ENCODE measurements around the gene HMGXB4.
"Not testable (repeated sequence)": the region's sequence is repeated elsewhere in the genome, so short reads cannot be mapped to it uniquely, and the experiment has no call there.

The HMGXB4 gene

DNA sequence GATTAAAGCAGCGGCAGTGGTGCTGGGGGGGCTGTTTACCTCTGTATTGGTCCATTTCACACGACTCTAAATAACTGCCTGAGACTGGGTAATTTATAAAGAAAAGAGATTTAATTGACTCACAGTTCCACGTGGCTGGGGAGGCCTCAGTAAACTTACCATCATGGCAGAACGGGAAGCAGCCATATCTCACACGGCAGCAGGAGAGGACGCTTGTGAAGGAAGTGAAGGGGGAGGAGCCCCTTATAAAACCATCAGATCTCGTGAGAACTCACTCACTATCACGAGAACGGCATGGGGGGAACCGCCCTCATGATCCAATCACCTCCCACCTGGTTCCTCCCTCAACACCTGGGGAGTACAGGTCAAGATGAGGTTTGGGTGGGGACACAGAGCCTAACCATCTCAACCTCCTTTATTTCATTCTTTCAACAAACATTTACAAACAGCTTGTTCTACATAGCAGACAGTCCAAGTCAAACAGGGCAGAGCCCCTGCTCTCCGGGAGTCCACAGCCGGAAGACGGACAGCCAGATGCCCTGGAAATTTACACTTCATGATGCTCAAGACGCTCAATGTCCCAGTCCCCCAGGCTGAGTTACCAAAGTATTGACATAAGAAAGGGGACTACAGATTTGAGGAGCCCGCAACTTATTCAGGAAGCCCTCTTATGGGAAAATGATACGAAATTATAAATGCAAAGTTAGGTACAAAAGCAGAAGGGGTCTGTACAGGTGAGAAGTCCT is 26.3 kb upstream of the HMGXB4 start:
- Histone ChIP-seq H3K4me1 (ENCODE audit: control insufficient read depth in 2 of 2, insufficient read depth in 1 of 2, low read depth in 1 of 2, low read length in 2 of 2) (no peaks in the 10 kb centered on the region), H3K27me3 (ENCODE audit: control insufficient read depth in 3 of 3, insufficient read depth in 3 of 3, low read depth in 1 of 3, low read length in 3 of 3) (peaks cover 0 to 3% (median 0%) of the 10 kb centered on the region in 3 experiments), H3K27ac (replicated peaks; ENCODE audit: low read length) (no peak overlapping the region), H3K4me2 (ENCODE audit: insufficient read depth, low read length, poor library complexity, severe bottlenecking) (no peak overlapping the region), H3K79me1 (ENCODE audit: low read depth, low read length) (no peaks in the 10 kb centered on the region), H4K8ac (ENCODE audit: low read depth, low read length) (no peak overlapping the region), H3K36me3 (replicated peaks in 1 of 2; ENCODE audit: control insufficient read depth in 2 of 2, insufficient read depth in 2 of 2, low read length in 2 of 2) (no peaks in the 10 kb centered on the region), H3K9me3 (replicated peaks in 1 of 2; ENCODE audit: control insufficient read depth in 2 of 2, insufficient read depth in 1 of 2, low read depth in 1 of 2, low read length in 2 of 2) (no peaks in the 10 kb centered on the region), H3K4ac (ENCODE audit: low read length) (no peak overlapping the region), H2AK5ac (ENCODE audit: low read depth, low read length) (no peak overlapping the region), H3K14ac (ENCODE audit: low read length) (no peak overlapping the region), H4K91ac (ENCODE audit: low read depth, low read length, poor library complexity) (no peak overlapping the region), H3K9ac (ENCODE audit: low read depth, low read length, poor library complexity) (no peak overlapping the region), H2BK5ac (ENCODE audit: low read length) (no peak overlapping the region), H2BK120ac (ENCODE audit: low read depth, low read length) (no peak overlapping the region), H2AFZ (ENCODE audit: low read length) (no peak overlapping the region), H2BK12ac (ENCODE audit: low read length) (no peak overlapping the region), H3K18ac (ENCODE audit: low read length) (no peak overlapping the region), H2BK15ac (ENCODE audit: low read length) (no peak overlapping the region), H3K4me3 (ENCODE audit: low read length in 2 of 2) (no peak overlapping the region), H3K23ac (ENCODE audit: low read depth, low read length, poor library complexity) (no peak overlapping the region)
- no peak for DNase-seq (ENCODE audit: low spot score)
- WGBS, 2 donors (ENCODE audit: extremely low coverage in 2 of 2, insufficient read length in 2 of 2, insufficient replicate concordance in 1 of 2) = no CpG with 5 or more reads among the region's 16 CpGs

DNA sequence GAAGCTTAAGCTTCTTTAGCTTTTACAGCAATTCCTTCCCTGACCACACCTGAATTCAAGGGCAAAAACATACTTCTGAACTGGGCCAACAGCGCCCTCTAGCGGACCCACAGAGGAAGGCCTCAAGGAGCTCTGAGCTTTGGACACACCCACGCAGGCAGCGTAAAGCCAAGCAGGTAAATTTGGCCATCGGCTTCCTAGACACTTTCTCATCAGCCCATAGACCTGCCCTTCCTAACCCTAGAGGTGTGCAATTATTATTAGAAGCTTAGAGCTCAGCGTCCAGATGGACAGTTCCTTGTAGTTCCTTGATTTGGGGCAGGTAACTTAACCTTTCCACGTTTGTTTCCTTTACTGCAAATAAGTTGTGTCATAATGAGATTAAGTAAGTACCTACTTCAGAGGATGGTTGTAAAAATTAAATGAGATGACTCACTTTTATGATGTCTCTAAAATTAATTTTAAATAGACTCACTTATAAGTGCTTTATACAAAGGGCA is 25.7 kb upstream of the HMGXB4 start:
- Histone ChIP-seq H2AFZ (ENCODE audit: low read length) (no peak overlapping the region), H3K14ac (ENCODE audit: low read length) (no peak overlapping the region), H3K36me3 (replicated peaks in 1 of 2; ENCODE audit: control insufficient read depth in 2 of 2, insufficient read depth in 2 of 2, low read length in 2 of 2) (no peaks in the 10 kb centered on the region), H3K79me1 (ENCODE audit: low read depth, low read length) (no peaks in the 10 kb centered on the region), H4K91ac (ENCODE audit: low read depth, low read length, poor library complexity) (no peak overlapping the region), H3K27me3 (ENCODE audit: control insufficient read depth in 3 of 3, insufficient read depth in 3 of 3, low read depth in 1 of 3, low read length in 3 of 3) (no peaks in the 10 kb centered on the region), H3K4me2 (ENCODE audit: insufficient read depth, low read length, poor library complexity, severe bottlenecking) (no peak overlapping the region), H3K4me3 (ENCODE audit: low read length in 2 of 2) (no peak overlapping the region), H3K4ac (ENCODE audit: low read length) (no peak overlapping the region), H3K9me3 (replicated peaks in 1 of 2; ENCODE audit: control insufficient read depth in 2 of 2, insufficient read depth in 1 of 2, low read depth in 1 of 2, low read length in 2 of 2) (no peaks in the 10 kb centered on the region), H2AK5ac (ENCODE audit: low read depth, low read length) (no peak overlapping the region), H4K8ac (ENCODE audit: low read depth, low read length) (no peak overlapping the region), H3K18ac (ENCODE audit: low read length) (no peak overlapping the region), H3K23ac (ENCODE audit: low read depth, low read length, poor library complexity) (no peak overlapping the region), H3K27ac (replicated peaks; ENCODE audit: low read length) (no peak overlapping the region), H2BK12ac (ENCODE audit: low read length) (no peak overlapping the region), H2BK5ac (ENCODE audit: low read length) (no peak overlapping the region), H3K9ac (ENCODE audit: low read depth, low read length, poor library complexity) (no peak overlapping the region), H3K4me1 (ENCODE audit: control insufficient read depth in 2 of 2, insufficient read depth in 1 of 2, low read depth in 1 of 2, low read length in 2 of 2) (no peaks in the 10 kb centered on the region), H2BK120ac (ENCODE audit: low read depth, low read length) (no peak overlapping the region), H2BK15ac (ENCODE audit: low read length) (no peak overlapping the region)
- peak; percentile 70 for DNase-seq (ENCODE audit: low spot score)
- no CpG with 5 or more reads among the region's 7 CpGs for WGBS, 2 donors (ENCODE audit: extremely low coverage in 2 of 2, insufficient read length in 2 of 2, insufficient replicate concordance in 1 of 2)

DNA sequence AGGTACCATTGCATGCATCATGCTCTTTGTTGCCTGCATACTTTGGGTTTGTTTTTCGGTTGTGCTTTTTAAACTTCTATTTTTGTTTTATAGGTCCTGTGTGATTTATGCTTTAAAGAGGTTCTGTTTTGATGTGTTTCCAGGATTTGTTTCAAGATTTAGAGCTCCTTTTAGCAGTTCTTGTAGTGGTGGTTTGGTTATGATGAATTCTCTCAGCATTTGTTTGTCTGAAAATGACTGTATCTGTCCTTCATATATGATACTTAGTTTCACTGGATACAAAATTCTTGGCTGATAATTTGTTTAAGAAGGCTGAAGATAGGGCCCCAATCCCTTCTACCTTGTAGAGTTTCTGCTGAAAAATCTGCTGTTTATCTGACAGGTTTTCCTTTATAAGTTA is 18.5 kb upstream of the HMGXB4 start:
- not testable (repeated sequence) for H2BK12ac ChIP-seq (ENCODE audit: low read length); H3K14ac ChIP-seq (ENCODE audit: low read length); H3K4ac ChIP-seq (ENCODE audit: low read length); H4K91ac ChIP-seq (ENCODE audit: low read depth, low read length, poor library complexity); H2BK5ac ChIP-seq (ENCODE audit: low read length); H3K4me1 ChIP-seq (ENCODE audit: control insufficient read depth in 2 of 2, insufficient read depth in 1 of 2, low read depth in 1 of 2, low read length in 2 of 2); H3K4me2 ChIP-seq (ENCODE audit: insufficient read depth, low read length, poor library complexity, severe bottlenecking); H2BK15ac ChIP-seq (ENCODE audit: low read length); H2AK5ac ChIP-seq (ENCODE audit: low read depth, low read length); H2BK120ac ChIP-seq (ENCODE audit: low read depth, low read length); H3K36me3 ChIP-seq (replicated peaks in 1 of 2; ENCODE audit: control insufficient read depth in 2 of 2, insufficient read depth in 2 of 2, low read length in 2 of 2); DNase-seq (ENCODE audit: low spot score); H4K8ac ChIP-seq (ENCODE audit: low read depth, low read length); H3K4me3 ChIP-seq (ENCODE audit: low read length in 2 of 2); H3K9me3 ChIP-seq (replicated peaks in 1 of 2; ENCODE audit: control insufficient read depth in 2 of 2, insufficient read depth in 1 of 2, low read depth in 1 of 2, low read length in 2 of 2); H3K27ac ChIP-seq (replicated peaks; ENCODE audit: low read length); H2AFZ ChIP-seq (ENCODE audit: low read length); H3K18ac ChIP-seq (ENCODE audit: low read length); H3K27me3 ChIP-seq (ENCODE audit: control insufficient read depth in 3 of 3, insufficient read depth in 3 of 3, low read depth in 1 of 3, low read length in 3 of 3); H3K23ac ChIP-seq (ENCODE audit: low read depth, low read length, poor library complexity); H3K79me1 ChIP-seq (ENCODE audit: low read depth, low read length); H3K9ac ChIP-seq (ENCODE audit: low read depth, low read length, poor library complexity)
- WGBS, 2 donors (ENCODE audit: extremely low coverage in 2 of 2, insufficient read length in 2 of 2, insufficient replicate concordance in 1 of 2) = no CpG with 5 or more reads among the region's 1 CpG

DNA sequence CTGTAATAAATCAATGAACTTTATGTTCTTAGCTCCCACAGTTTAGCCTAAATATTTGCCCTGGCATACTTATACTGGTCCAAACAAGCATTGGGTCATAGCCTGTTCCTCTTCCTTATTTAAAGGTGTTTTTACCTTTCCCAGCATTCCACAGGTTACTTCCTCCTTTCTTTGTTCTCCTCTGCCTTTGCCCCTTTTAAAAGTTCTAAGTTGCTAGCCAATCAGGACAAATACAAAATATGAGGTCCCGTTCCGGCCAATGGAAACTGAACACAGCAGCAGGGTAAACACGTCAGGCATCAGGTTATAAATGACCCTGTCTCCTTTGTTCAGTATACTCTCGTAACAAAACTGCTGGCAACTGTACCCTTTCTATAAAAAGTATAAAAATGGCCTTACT is 12.8 kb upstream of the HMGXB4 start:
- H2BK15ac ChIP-seq (ENCODE audit: low read length); H3K4me1 ChIP-seq (ENCODE audit: control insufficient read depth in 2 of 2, insufficient read depth in 1 of 2, low read depth in 1 of 2, low read length in 2 of 2); H3K9me3 ChIP-seq (replicated peaks in 1 of 2; ENCODE audit: control insufficient read depth in 2 of 2, insufficient read depth in 1 of 2, low read depth in 1 of 2, low read length in 2 of 2); H3K9ac ChIP-seq (ENCODE audit: low read depth, low read length, poor library complexity); H3K79me1 ChIP-seq (ENCODE audit: low read depth, low read length); H3K27ac ChIP-seq (replicated peaks; ENCODE audit: low read length); H3K4me3 ChIP-seq (ENCODE audit: low read length in 2 of 2); H3K14ac ChIP-seq (ENCODE audit: low read length); H3K18ac ChIP-seq (ENCODE audit: low read length); H2AK5ac ChIP-seq (ENCODE audit: low read depth, low read length); H3K4ac ChIP-seq (ENCODE audit: low read length); H3K36me3 ChIP-seq (replicated peaks in 1 of 2; ENCODE audit: control insufficient read depth in 2 of 2, insufficient read depth in 2 of 2, low read length in 2 of 2); H3K4me2 ChIP-seq (ENCODE audit: insufficient read depth, low read length, poor library complexity, severe bottlenecking); H3K27me3 ChIP-seq (ENCODE audit: control insufficient read depth in 3 of 3, insufficient read depth in 3 of 3, low read depth in 1 of 3, low read length in 3 of 3); DNase-seq (ENCODE audit: low spot score); H2BK12ac ChIP-seq (ENCODE audit: low read length); H3K23ac ChIP-seq (ENCODE audit: low read depth, low read length, poor library complexity); H2AFZ ChIP-seq (ENCODE audit: low read length); H4K8ac ChIP-seq (ENCODE audit: low read depth, low read length); H2BK120ac ChIP-seq (ENCODE audit: low read depth, low read length); H4K91ac ChIP-seq (ENCODE audit: low read depth, low read length, poor library complexity); H2BK5ac ChIP-seq (ENCODE audit: low read length): not testable (repeated sequence)
- WGBS, 2 donors (ENCODE audit: extremely low coverage in 2 of 2, insufficient read length in 2 of 2, insufficient replicate concordance in 1 of 2) = no CpG with 5 or more reads among the region's 4 CpGs
